ENCODE results near the gene TRIOBP. TPM values are rescaled to one million over a fixed set of nuclear protein-coding genes. Genes with fewer than 3 reads are reported as not detected.

Gene TRIOBP
- total and polyA plus RNA-seq, 2 of the 13 experiments (the other 11 are each of a cell fraction or from before 2014, with no cell fraction given): 6.1 to 15.4 TPM

- TF ChIP-seq, protein P1, sequence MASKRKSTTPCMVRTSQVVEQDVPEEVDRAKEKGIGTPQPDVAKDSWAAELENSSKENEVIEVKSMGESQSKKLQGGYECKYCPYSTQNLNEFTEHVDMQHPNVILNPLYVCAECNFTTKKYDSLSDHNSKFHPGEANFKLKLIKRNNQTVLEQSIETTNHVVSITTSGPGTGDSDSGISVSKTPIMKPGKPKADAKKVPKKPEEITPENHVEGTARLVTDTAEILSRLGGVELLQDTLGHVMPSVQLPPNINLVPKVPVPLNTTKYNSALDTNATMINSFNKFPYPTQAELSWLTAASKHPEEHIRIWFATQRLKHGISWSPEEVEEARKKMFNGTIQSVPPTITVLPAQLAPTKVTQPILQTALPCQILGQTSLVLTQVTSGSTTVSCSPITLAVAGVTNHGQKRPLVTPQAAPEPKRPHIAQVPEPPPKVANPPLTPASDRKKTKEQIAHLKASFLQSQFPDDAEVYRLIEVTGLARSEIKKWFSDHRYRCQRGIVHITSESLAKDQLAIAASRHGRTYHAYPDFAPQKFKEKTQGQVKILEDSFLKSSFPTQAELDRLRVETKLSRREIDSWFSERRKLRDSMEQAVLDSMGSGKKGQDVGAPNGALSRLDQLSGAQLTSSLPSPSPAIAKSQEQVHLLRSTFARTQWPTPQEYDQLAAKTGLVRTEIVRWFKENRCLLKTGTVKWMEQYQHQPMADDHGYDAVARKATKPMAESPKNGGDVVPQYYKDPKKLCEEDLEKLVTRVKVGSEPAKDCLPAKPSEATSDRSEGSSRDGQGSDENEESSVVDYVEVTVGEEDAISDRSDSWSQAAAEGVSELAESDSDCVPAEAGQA (IDR thresholded peaks at IDR 0.05; ENCODE audit: low read depth): no peak
- TF ChIP-seq, protein P1 (CRISPR knock-in tag; IDR thresholded peaks at IDR 0.05; ENCODE audit: borderline replicate concordance): no peak
- TF ChIP-seq TMF1 (CRISPR knock-in tag; IDR thresholded peaks at IDR 0.05; ENCODE audit: low read depth) (no peak), DR1 (CRISPR knock-in tag; IDR thresholded peaks at IDR 0.05) (no peak), MBNL3 (CRISPR knock-in tag; conservative IDR thresholded peaks at IDR 0.05) (no peak), MBD4 (IDR thresholded peaks at IDR 0.05; ENCODE audit: borderline replicate concordance, low read length) (no peak), ZNF580 (CRISPR knock-in tag; IDR thresholded peaks at IDR 0.05; ENCODE audit: borderline replicate concordance, low read depth) (0 out of 2 replicates have a peak, but pooled peaks have one; percentile 64), KLF15 (CRISPR knock-in tag; IDR thresholded peaks at IDR 0.05; ENCODE audit: borderline replicate concordance) (no peak), GABPA (IDR thresholded peaks at IDR 0.05; ENCODE audit: low read depth, low read length) (no peak), GABPA (CRISPR knock-in tag; IDR thresholded peaks at IDR 0.05; ENCODE audit: low read depth) (no peak), ZSCAN20 (CRISPR knock-in tag; IDR thresholded peaks at IDR 0.05; ENCODE audit: borderline replicate concordance) (no peak), MAZ (IDR thresholded peaks at IDR 0.05; ENCODE audit: borderline replicate concordance, low read depth, low read length) (no peak), MAZ (CRISPR knock-in tag; IDR thresholded peaks at IDR 0.05; ENCODE audit: low read depth) (peak; percentile 54; the same call in 1 of the 2 replicates), ZNF7 (CRISPR knock-in tag; IDR thresholded peaks at IDR 0.05) (no peak), ZBTB1 (CRISPR knock-in tag; IDR thresholded peaks at IDR 0.05; ENCODE audit: borderline replicate concordance) (no peak), KLF9 (CRISPR knock-in tag; IDR thresholded peaks at IDR 0.05; ENCODE audit: low read depth) (no peak), GPN1 (CRISPR knock-in tag; IDR thresholded peaks at IDR 0.05; ENCODE audit: borderline replicate concordance) (no peak), POLR2AphosphoS5 (IDR thresholded peaks at IDR 0.05; ENCODE audit: low read depth, low read length) (no peak), PCBP1 (IDR thresholded peaks at IDR 0.05; ENCODE audit: borderline replicate concordance, low read depth, low read length) (no peak), HNF4A (CRISPR knock-in tag; IDR thresholded peaks at IDR 0.05) (peak; percentile 57), NR2F6 (IDR thresholded peaks at IDR 0.05) (no peak), NR2F6 (CRISPR knock-in tag; IDR thresholded peaks at IDR 0.05) (no peak)
- TF ChIP-seq, protein P2, sequence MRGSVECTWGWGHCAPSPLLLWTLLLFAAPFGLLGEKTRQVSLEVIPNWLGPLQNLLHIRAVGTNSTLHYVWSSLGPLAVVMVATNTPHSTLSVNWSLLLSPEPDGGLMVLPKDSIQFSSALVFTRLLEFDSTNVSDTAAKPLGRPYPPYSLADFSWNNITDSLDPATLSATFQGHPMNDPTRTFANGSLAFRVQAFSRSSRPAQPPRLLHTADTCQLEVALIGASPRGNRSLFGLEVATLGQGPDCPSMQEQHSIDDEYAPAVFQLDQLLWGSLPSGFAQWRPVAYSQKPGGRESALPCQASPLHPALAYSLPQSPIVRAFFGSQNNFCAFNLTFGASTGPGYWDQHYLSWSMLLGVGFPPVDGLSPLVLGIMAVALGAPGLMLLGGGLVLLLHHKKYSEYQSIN (CRISPR knock-in tag; IDR thresholded peaks at IDR 0.05; ENCODE audit: borderline replicate concordance): no peak
- TF ChIP-seq, protein P3, sequence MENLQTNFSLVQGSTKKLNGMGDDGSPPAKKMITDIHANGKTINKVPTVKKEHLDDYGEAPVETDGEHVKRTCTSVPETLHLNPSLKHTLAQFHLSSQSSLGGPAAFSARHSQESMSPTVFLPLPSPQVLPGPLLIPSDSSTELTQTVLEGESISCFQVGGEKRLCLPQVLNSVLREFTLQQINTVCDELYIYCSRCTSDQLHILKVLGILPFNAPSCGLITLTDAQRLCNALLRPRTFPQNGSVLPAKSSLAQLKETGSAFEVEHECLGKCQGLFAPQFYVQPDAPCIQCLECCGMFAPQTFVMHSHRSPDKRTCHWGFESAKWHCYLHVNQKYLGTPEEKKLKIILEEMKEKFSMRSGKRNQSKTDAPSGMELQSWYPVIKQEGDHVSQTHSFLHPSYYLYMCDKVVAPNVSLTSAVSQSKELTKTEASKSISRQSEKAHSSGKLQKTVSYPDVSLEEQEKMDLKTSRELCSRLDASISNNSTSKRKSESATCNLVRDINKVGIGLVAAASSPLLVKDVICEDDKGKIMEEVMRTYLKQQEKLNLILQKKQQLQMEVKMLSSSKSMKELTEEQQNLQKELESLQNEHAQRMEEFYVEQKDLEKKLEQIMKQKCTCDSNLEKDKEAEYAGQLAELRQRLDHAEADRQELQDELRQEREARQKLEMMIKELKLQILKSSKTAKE (CRISPR knock-in tag; IDR thresholded peaks at IDR 0.05; ENCODE audit: borderline replicate concordance): no peak
These were observed 38.2 kb downstream of the TRIOBP start (continued) for GRCh38 chr22:37734964-37735451.
